ENCODE results near the gene MKX. TPM values are rescaled to one million over a fixed set of nuclear protein-coding genes. Genes with fewer than 3 reads are reported as not detected.

MKX gene
- total RNA-seq, 1 donor from 2014 or later, result not detected

Other genes starting within 250 kb of the MKX start
- 41.1 and 44.8 TPM in 2 replicates for gene RAB18, start 241.5 kb downstream of the MKX start, total RNA-seq

All from glomerular endothelial cell (primary cell).